ENCODE measurements around the gene ITPKC. TPM values are rescaled to one million over a fixed set of nuclear protein-coding genes. Genes with fewer than 3 reads are reported as not detected.

The ITPKC gene
- total RNA-seq, 4 donors from 2014 or later: 18.3 to 49.7 (median 25.1) TPM

DNA sequence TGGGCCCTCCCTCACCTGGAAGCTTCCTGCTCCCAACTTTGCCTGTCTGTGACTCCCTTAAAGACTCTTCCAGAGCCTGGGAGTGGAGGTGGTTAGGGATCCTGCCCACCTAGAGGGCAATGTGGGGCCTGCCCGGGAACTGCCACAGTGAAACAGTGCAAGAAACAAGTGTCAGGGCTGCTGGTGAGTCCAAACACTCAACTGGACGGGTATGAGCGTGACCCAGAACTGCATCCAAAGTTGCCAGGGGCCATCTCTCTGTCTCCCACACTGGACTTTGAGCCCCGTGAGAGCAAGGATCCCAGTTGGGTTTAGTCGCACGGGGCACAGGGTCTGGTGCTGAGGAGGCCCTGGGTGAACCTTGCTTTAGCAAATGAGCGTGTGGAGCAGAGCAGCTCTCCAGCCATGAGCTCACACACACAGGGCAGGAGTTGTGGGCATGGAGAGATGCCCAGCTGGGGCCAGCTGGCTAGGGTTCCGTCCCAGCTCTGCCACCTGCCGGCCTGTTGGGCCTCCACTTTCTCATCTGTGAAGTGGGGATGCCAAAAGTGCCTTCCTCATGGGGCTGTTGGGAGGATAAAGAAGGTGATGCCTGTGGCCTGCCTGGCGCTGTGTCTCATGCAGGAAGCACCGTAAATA, 23.6 kb upstream of the ITPKC start:
- 94% methylated on average over 8 to 9 of the region's 11 CpGs for WGBS, 2 donors
- Histone ChIP-seq H3K4me3 (replicated peaks in 1 of 3) (no peak overlapping the region), H3K27ac (no peak overlapping the region), H3K36me3 (peaks cover 0 to 12% of the 10 kb centered on the region in 2 donors), H3K4me1 (peaks cover 10 to 16% of the 10 kb centered on the region in 2 donors), H3K9me3 (no peaks in the 10 kb centered on the region), H3K27me3 (no peaks in the 10 kb centered on the region)
- no peak for DNase-seq
- intact Hi-C loops (cut with DNase I): no loop called here
- TF ChIP-seq CTCF (IDR thresholded peaks at IDR 0.05) (no peak), POLR2A (IDR thresholded peaks at IDR 0.05) (no peak)

GRCh38 chr19:40693896-40694295, 23.0 kb upstream of the ITPKC start:
- Histone ChIP-seq H3K9me3 (no peaks in the 10 kb centered on the region), H3K36me3 (peaks cover 0 to 12% of the 10 kb centered on the region in 2 donors), H3K27me3 (no peaks in the 10 kb centered on the region), H3K27ac (no peak overlapping the region), H3K4me1 (peaks cover 10 to 16% of the 10 kb centered on the region in 2 donors), H3K4me3 (replicated peaks in 1 of 3) (no peak overlapping the region)
- 85 to 86% methylated on average over 4 of the region's 4 CpGs for WGBS, 2 donors
- TF ChIP-seq CTCF (IDR thresholded peaks at IDR 0.05) (no peak), POLR2A (IDR thresholded peaks at IDR 0.05) (no peak)
- intact Hi-C loops (cut with DNase I): no loop called here
- DNase-seq: no peak

DNA sequence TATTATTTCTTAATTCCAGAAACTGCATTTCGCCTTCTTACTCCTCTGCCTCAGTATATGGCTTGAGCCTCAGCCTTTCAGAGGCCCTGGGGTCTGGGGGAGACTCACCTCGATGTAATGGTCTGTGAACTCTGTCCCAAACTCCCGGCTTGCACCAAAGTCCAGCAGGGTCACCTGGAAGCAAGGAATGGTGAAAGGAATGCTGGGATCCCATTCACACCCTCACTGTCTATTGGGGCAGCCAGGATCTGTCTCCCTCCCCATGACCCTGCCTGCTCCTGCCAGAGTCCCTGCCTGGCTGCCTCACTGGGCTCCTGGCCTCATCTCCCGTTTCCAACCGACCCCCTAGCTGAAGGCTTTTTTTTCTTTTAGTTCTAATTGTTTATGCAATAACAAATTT, 21.0 kb upstream of the ITPKC start:
- H3K27ac ChIP-seq: no peak overlapping the region
- TF ChIP-seq CTCF (IDR thresholded peaks at IDR 0.05): no peak
- no peak for TF ChIP-seq POLR2A (IDR thresholded peaks at IDR 0.05)
- H3K4me3 ChIP-seq (replicated peaks in 1 of 3): no peak overlapping the region
- 94 to 96% methylated on average over 5 of the region's 5 CpGs for WGBS, 2 donors
- peaks cover 0 to 12% of the 10 kb centered on the region in 2 donors for H3K36me3 ChIP-seq
- H3K27me3 ChIP-seq: no peaks in the 10 kb centered on the region
- no peak for DNase-seq
- peaks cover 4 to 7% of the 10 kb centered on the region in 2 donors for H3K4me1 ChIP-seq
- no peaks in the 10 kb centered on the region for H3K9me3 ChIP-seq
- intact Hi-C loops (cut with DNase I): no loop called here

DNA sequence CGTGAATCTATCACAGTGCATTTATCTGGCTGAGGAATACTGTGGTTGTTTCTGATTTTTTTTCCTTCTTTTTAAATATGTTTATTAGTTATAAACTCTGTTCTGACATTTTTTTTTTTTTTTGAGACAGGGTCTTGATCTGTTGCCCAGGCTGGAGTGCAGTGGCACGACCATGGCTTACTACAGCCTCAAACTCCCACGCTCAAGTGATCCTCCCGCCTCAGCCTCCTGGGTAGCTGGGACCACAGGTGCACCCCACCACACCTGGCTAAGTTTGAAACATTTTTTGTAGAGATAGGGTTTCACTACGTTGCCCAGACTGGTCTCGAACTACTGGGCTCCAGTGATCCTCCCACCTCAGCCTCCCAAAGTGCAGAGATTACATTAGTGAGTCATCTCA, 19.9 kb upstream of the ITPKC start:
- DNase-seq: no peak
- 97 to 98% methylated on average over 6 of the region's 6 CpGs for WGBS, 2 donors
- peaks cover 5 to 12% of the 10 kb centered on the region in 2 donors for H3K36me3 ChIP-seq
- TF ChIP-seq POLR2A (IDR thresholded peaks at IDR 0.05): no peak
- no peak for TF ChIP-seq CTCF (IDR thresholded peaks at IDR 0.05)
- no peaks in the 10 kb centered on the region for H3K27me3 ChIP-seq
- no peaks in the 10 kb centered on the region for H3K4me1 ChIP-seq
- H3K4me3 ChIP-seq (replicated peaks in 1 of 3): no peak overlapping the region
- H3K9me3 ChIP-seq: no peaks in the 10 kb centered on the region
- intact Hi-C loops (cut with DNase I): no loop called here
- H3K27ac ChIP-seq: no peak overlapping the region

DNA sequence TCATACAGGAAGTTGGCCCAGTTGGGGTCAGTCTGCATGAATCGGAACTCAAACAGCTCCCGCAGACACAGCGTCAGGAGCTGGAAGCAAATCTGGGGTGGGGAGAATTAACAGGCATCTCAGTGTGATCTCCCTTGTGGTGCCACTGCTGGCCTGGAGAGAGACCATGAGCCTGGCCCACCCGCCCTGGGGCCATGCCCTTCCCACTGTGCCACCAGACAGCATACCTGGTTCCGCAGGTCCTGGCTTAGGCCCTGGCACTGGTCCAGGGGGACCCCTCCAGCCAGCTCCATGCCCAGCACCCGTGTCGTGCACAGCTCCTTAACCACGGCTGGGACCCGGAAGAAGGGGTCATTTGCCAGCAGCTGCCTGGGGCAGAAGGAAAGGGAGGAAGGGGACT, 16.8 kb upstream of the ITPKC start:
- no peak for DNase-seq
- Histone ChIP-seq H3K36me3 (peaks cover 25 to 26% of the 10 kb centered on the region in 2 donors), H3K27ac (no peak overlapping the region), H3K27me3 (no peaks in the 10 kb centered on the region), H3K9me3 (no peaks in the 10 kb centered on the region), H3K4me1 (no peaks in the 10 kb centered on the region), H3K4me3 (replicated peaks in 1 of 3) (no peak overlapping the region)
- 89 to 100% methylated on average over 4 to 9 of the region's 9 CpGs for WGBS, 2 donors
- TF ChIP-seq POLR2A (IDR thresholded peaks at IDR 0.05) (no peak), CTCF (IDR thresholded peaks at IDR 0.05) (no peak)
- intact Hi-C loops (cut with DNase I): no loop called here
